Epithelial cell of esophagus (primary cell): ENCODE results near the gene SH2D1B.

ENCODE experiments used
- DNase-seq: peaks from one replicate; pipeline ENCODE4 v3.0.0; 2010; ENCODE audit warnings: low read depth
- H3K4me3 ChIP-seq: 2 replicates; pipeline ENCODE4 v1.5.1; 2011; ENCODE audit warnings: mild to moderate bottlenecking, low read length, control low read depth
- CTCF ChIP-seq: IDR thresholded peaks from 2 replicates; pipeline ENCODE4 v1.5.1; 2011; ENCODE audit warnings: low read depth, mild to moderate bottlenecking, low read length, control low read depth, inconsistent platforms; ENCODE audit not compliant: insufficient read depth; ENCODE audit errors: missing control alignments

SH2D1B gene

DNA sequence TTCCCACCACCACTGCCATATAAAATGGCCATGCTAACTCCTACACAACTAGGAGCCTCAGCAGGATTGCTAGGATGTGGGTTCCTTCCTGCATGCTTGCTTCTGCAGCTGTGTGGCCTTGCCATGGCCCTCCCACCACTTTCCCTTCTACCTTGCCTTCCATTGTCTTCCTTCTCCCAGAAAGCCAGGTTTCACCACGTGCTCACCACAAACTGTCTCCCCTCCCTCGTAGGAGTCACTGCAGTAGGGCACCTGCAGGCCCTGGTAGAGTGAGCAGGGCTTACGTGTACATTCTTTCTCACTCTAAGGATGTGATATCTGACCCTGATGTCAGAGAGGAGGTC is 26.7 kb downstream of the SH2D1B start:
- no peak overlapping the region for H3K4me3 ChIP-seq
- no peak for TF ChIP-seq CTCF
- DNase-seq = no peak

DNA sequence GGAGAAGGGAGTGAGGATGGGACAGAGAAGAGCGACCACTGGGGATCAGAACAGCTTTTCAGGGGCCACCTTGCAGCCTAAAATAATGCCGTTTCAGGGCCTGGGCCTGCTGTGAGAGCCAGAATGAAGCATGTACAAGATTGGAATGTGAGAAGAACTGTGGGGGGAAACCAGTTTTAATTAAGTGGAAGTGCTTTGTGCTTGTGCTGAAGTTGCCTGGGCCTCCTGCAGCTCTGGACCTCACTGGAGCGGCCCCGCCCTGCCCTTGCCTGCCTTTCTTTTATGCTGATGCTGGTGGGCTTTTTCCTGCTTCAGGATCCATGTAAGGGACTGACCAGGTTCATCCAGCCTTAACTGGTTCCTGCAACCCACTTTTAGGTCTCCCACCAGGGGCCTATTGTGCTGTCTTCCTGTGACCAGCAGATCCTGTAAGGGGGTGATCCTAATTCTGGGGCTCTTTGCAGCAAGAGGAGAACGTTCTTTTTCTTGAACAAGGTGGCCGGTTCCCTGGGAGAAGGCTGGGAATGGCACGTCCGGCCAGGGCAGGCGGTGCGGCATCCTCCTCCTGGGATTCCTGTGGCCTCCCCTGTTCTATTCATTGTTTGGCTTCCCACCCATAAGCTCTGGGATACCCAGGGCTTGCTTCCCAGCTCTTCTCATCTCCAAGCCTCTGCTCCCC is 27.2 kb downstream of the SH2D1B start:
- DNase-seq = no peak
- TF ChIP-seq CTCF = no peak
- no peak overlapping the region for H3K4me3 ChIP-seq

DNA sequence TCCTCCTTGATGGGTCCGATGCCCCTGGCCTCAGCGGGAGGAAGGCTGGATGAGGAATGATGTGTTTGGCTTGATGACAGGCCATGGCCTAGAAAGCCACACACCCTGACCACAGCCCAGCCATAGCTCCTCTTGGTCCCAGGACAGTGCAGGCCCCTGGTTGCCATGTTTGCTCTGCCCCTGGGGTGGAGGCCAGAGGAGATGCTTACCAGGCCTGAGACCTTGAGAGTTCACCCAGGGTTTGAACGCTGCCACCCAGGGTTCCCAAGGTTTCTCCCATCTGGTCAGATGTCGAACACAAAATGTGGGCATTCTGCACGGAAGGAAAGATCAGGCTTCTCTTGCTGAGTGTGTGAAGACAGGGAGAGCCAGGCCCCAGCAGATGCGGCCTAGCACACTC is 27.8 kb downstream of the SH2D1B start:
- TF ChIP-seq CTCF = no peak
- DNase-seq = no peak
- no peak overlapping the region for H3K4me3 ChIP-seq

GRCh38 chr1:162383516-162383915 is 28.4 kb downstream of the SH2D1B start:
- TF ChIP-seq CTCF = no peak
- no peak for DNase-seq
- no peak overlapping the region for H3K4me3 ChIP-seq

GRCh38 chr1:162383091-162383490 is 28.8 kb downstream of the SH2D1B start:
- DNase-seq = no peak
- no peak for TF ChIP-seq CTCF
- H3K4me3 ChIP-seq = no peak overlapping the region

GRCh38 chr1:162381941-162382750 is 29.8 kb downstream of the SH2D1B start:
- H3K4me3 ChIP-seq = no peak overlapping the region
- no peak for DNase-seq
- TF ChIP-seq CTCF = no peak

DNA sequence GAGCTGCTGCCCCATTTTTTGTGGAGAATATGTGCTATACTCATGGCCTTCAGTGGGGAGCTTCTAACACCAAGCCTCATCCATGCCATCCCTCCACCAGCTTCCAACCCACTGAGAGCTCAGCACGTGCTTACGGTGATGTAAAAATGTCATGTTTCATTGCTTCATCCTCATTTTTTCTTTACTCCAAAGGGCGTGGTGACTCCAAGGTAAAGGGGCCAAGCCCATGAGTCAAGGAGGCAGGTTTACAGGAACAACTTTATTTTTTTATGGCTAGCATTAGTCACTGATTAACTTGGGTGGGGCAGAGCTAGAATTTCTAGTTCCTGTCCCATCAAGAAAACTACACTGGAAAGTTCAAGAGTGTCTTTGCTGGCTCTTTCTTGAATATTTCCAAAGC is 30.6 kb downstream of the SH2D1B start, which contains the start of gene C1orf226:
C1orf226 (plus strand) TSS at position 346 of the 400 bp plus-strand sequence. CDS start 174 bp downstream, outside the sequence.
- peak; percentile 88 for DNase-seq
- TF ChIP-seq CTCF = no peak
- no peak within 1 kb of the TSS for H3K4me3 ChIP-seq
